NOMO-1 (cell line): ENCODE measurements around the gene CDH13.

Source experiments
- DNase-seq, 2 experiments: peaks; one replicate each; lab custom pipeline; 2025; ENCODE audit not compliant: unreplicated experiment in 2 of 2; lab: John Stamatoyannopoulos, UW

The CDH13 gene

GRCh38 chr16:82773018-82773417 lies 146.2 kb downstream of the CDH13 start:
- no peak for DNase-seq

- peak in 1 of 2 experiments; percentile 3 for DNase-seq
These were observed 149.8 kb downstream of the CDH13 start for GRCh38 chr16:82776470-82777146.

- no peak for DNase-seq
These were observed 156.0 kb downstream of the CDH13 start for GRCh38 chr16:82782715-82783251.

GRCh38 chr16:82783933-82784572 lies 157.3 kb downstream of the CDH13 start:
- no peak for DNase-seq

GRCh38 chr16:82784573-82784968 lies 157.8 kb downstream of the CDH13 start:
- no peak for DNase-seq

- DNase-seq: no peak
These were observed 161.5 kb downstream of the CDH13 start for GRCh38 chr16:82788225-82788624.

- DNase-seq: no peak
These were observed 162.2 kb downstream of the CDH13 start for GRCh38 chr16:82788919-82789318.

- DNase-seq: no peak
These were observed 165.9 kb downstream of the CDH13 start for GRCh38 chr16:82792693-82793092.

- no peak for DNase-seq
These were observed 166.9 kb downstream of the CDH13 start for GRCh38 chr16:82793528-82794245.

- no peak for DNase-seq
These were observed 169.3 kb downstream of the CDH13 start for GRCh38 chr16:82796047-82796446.

GRCh38 chr16:82801361-82801760 lies 174.6 kb downstream of the CDH13 start:
- DNase-seq: no peak

GRCh38 chr16:82805866-82806265 lies 179.1 kb downstream of the CDH13 start:
- DNase-seq: no peak

- no peak for DNase-seq
These were observed 180.5 kb downstream of the CDH13 start for GRCh38 chr16:82807311-82807710.

- DNase-seq: no peak
These were observed 181.3 kb downstream of the CDH13 start for GRCh38 chr16:82808036-82808435.

- no peak for DNase-seq
These were observed 183.3 kb downstream of the CDH13 start for GRCh38 chr16:82810077-82810476.

GRCh38 chr16:82814059-82814458 lies 187.3 kb downstream of the CDH13 start:
- DNase-seq: no peak

- no peak for DNase-seq
These were observed 192.5 kb downstream of the CDH13 start for GRCh38 chr16:82819286-82819685.

- DNase-seq: no peak
These were observed 194.1 kb downstream of the CDH13 start for GRCh38 chr16:82820855-82821254.

- DNase-seq: no peak
These were observed 197.6 kb downstream of the CDH13 start for GRCh38 chr16:82824408-82824807.

- no peak for DNase-seq
These were observed 202.5 kb downstream of the CDH13 start for GRCh38 chr16:82829301-82829700.

- no peak for DNase-seq
These were observed 204.2 kb downstream of the CDH13 start for GRCh38 chr16:82830944-82831343.

GRCh38 chr16:82832821-82833220 lies 206.1 kb downstream of the CDH13 start:
- DNase-seq: no peak
